Omental fat pad (tissue), 4 donors: ENCODE results near the gene ARHGAP10. TPM values are rescaled to one million over a fixed set of nuclear protein-coding genes. Genes with fewer than 3 reads are reported as not detected.
A peak's percentile ranks its signal among the peaks of the same experiment; 100 is the strongest.

Source experiments
- ATAC-seq: fragments of 150-250 bp; one replicate; pipeline ENCODE4 v1.9.1; 2016; ENCODE audit warnings: mild to moderate bottlenecking, moderate library complexity; ENCODE audit not compliant: low FRiP score
- DNase-seq: peaks from one replicate; pipeline ENCODE4 v3.0.0-alpha.2; 2019; ENCODE audit warnings: low spot score
- total RNA-seq, 4 donors: library from RNA; depleted of rRNA; stranded (reverse); fragments of >200 nt; gene quantifications; one replicate each; pipeline ENCODE4 v1.1.0, GENCODE V29; 2016
- TF ChIP-seq, protein P1 (sequence below), 3 donors: fragments of 450-650 bp; IDR thresholded peaks; one replicate each; pipeline ENCODE4 v1.5.1; 2016 to 2017; ENCODE audit warnings: antibody characterized with exemption in 3 of 3, mild to moderate bottlenecking in 3 of 3, moderate library complexity in 2 of 3

ARHGAP10 gene
- total RNA-seq, 4 donors from 2014 or later = 48.7 to 96.2 (median 57.0) TPM

DNA sequence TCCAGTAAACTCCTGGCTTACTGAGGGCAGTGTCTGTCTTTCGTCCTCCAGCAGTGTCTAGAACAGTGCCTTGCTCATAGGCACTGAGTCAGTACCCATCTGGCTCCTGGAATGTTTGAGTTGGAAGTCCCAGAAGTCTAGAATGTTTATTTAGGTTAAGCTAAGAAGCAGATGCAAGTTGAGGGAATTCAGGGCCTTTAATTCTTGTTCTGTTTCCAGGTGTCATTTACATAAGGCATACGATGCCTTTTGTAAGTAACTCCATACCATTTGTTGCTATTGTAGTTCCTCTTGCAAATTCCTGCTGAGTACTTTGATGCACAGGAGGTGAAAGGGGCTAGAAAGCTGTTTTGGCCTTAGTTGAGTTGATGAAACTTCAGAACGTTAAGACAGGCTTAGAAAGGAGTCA is 22.2 kb downstream of the ARHGAP10 start:
- TF ChIP-seq, protein P1, sequence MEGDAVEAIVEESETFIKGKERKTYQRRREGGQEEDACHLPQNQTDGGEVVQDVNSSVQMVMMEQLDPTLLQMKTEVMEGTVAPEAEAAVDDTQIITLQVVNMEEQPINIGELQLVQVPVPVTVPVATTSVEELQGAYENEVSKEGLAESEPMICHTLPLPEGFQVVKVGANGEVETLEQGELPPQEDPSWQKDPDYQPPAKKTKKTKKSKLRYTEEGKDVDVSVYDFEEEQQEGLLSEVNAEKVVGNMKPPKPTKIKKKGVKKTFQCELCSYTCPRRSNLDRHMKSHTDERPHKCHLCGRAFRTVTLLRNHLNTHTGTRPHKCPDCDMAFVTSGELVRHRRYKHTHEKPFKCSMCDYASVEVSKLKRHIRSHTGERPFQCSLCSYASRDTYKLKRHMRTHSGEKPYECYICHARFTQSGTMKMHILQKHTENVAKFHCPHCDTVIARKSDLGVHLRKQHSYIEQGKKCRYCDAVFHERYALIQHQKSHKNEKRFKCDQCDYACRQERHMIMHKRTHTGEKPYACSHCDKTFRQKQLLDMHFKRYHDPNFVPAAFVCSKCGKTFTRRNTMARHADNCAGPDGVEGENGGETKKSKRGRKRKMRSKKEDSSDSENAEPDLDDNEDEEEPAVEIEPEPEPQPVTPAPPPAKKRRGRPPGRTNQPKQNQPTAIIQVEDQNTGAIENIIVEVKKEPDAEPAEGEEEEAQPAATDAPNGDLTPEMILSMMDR (IDR thresholded peaks at IDR 0.05) = no peak
- ATAC-seq = no peak
- DNase-seq = no peak

DNA sequence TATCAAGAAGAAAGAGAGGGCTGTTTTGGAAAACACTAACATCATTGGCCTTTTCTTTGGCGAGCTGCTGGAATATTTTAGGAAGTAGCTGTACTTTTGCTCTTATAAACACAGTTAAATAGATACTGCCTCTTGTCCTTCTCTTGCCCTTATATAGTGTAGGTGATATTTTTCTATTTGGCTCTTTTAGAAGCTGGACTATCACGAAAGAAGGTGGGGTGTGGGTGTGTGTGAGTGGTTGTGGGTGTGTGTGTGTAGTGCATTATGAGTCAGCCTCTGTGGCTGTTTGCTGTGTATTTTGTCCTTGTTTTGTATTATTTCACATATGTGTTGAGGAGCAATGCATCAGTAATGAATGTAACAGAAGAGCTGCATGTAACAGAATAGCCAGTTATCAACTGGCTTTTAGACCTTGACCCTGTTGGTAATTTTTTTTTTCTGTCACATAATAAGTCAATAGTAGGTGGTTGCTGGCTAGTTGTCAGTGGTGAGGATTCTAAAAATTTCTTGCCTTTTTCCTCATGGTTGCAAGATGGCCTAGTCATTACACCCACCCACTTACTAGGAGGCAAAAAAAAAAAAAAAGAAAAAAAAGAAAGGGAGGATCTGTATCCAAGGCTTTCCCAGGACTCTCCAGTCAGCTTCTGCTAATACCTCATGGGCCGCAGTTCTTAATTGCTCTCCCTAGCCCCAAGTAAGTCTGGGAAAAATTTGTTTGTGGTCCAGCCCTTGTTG is 23.8 kb downstream of the ARHGAP10 start:
- peak; percentile 39 for ATAC-seq
- TF ChIP-seq, protein P1 (IDR thresholded peaks at IDR 0.05) = no peak

DNA sequence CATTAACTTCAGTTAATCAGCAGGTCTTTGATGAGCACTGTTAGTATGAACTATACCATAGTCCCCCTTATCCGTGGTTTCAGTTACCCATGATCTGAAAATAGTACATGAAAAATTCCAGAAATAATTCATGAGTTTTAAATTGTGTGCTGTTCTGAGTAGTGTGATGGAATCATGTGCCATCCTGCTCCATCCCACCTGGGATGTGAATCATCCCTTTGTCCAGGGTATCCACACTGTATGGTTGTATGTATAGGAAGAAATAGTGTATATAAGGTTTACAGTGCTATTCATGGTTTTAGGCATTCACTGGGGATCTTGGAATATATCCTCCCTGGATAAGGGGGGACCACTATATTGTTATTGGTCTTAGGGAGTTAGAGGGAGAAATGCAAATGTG is 24.5 kb downstream of the ARHGAP10 start:
- TF ChIP-seq, protein P1 (IDR thresholded peaks at IDR 0.05) = no peak
- DNase-seq (no peak), ATAC-seq (no peak)

More for the DNA sequence above, 23.8 kb downstream of the ARHGAP10 start:
- no peak for DNase-seq

DNA sequence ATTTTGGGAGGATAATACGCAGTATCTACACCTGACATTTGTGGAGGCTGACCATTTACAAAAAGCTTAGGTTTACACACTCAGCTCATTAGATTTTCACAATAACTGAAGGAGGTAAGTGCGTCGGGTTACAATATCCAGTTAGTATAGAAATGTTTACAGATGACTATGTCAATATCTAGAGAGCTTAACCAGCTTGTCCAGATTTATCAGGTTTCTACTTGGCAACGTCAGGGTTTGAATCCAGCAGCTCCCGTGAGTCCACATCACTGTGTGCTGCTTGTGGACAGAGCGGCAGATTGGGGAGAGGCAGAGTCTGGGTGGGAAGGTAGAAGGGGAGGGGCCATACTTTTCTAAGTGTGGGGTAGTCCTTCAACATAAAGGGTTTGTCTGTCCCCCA is 28.3 kb downstream of the ARHGAP10 start:
- TF ChIP-seq, protein P1 (IDR thresholded peaks at IDR 0.05) = no peak

DNA sequence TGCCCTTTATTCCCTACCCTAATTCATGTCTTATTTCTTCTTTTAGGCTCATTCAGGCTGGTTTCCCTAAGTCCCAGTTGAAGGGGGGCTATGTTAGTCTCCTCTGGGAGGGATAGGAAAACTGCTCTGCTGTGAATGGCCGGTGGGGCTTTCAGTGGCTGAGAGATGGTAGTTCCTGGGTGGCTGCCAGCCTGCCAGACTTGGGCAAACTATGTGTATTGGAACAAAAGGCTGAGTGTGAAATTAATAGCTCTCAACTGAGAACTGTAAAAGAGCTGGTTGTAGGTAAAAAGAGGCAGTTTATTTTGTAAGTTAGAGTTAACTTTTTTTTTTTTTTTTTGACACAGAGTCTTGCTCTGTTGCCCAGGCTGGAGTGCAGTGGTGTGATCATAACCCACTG is 28.8 kb downstream of the ARHGAP10 start:
- ATAC-seq = peak; percentile 21
- DNase-seq = no peak
- TF ChIP-seq, protein P1 (IDR thresholded peaks at IDR 0.05) = no peak

More for the DNA sequence above, 28.3 kb downstream of the ARHGAP10 start:
- DNase-seq = no peak
- no peak for ATAC-seq

DNA sequence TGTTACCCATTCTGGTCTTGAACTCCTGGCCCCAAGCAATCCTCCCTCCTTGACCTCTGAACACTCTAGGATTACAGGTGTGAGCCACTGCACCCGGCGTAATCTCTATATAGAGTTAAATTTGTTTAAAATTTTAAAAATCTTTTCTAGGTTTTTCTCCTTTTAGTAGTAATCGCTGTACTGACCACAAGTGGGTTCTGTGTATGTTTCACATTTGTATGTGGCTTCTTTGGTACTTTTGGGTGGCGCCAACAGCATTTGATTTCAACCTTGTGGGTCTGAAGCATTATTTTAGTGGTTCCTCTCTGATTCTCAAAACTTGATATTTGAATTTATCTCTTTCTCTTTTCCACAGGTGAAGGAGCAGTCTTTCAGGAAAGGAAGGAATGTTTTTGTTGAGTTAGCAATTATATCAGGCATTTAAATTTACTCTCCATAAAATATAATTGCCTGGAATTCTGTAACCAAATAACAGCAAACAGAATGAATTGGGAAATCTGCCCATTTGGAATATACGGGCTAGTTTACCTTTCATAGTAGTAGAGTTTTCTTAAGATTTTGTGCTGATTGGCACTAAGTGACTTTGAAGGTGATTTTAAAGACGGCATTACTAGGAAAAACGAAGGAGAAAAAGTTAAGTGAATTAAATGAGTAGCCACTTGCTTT is 29.5 kb downstream of the ARHGAP10 start:
- DNase-seq (no peak), ATAC-seq (no peak)
- TF ChIP-seq, protein P1 (IDR thresholded peaks at IDR 0.05) = no peak

DNA sequence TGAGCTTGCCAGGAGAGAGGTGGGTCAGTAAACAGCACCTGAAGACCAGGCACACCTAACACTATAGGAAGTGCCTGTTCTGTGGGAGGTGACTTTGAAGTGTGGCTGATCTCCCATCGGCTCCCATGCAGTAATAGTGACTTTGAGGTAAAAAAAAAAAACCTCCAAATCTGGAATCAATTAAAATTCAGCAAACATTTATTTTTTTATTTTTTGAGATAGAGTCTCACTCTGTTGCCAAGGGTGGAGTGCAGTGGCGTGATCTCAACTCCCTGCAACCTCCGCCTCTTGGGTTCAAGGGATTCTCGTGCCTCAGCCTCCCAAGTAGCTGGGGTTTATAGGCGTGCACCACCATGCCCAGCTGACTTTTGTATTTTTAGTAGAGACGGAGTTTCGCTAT is 32.4 kb downstream of the ARHGAP10 start:
- TF ChIP-seq, protein P1 (IDR thresholded peaks at IDR 0.05) = no peak
- DNase-seq (no peak), ATAC-seq (no peak)
